HG02885 (cell line): ENCODE measurements around the gene TNN.
A peak's percentile ranks its signal among the peaks of the same experiment; 100 is the strongest.

Experiments used
- ATAC-seq: cut with Tn5 transposase; IDR thresholded peaks from one replicate; pipeline ENCODE4 v1.9.1; 2021; ENCODE audit warnings: mild to moderate bottlenecking; ENCODE audit not compliant: unreplicated experiment, poor library complexity

TNN gene

DNA sequence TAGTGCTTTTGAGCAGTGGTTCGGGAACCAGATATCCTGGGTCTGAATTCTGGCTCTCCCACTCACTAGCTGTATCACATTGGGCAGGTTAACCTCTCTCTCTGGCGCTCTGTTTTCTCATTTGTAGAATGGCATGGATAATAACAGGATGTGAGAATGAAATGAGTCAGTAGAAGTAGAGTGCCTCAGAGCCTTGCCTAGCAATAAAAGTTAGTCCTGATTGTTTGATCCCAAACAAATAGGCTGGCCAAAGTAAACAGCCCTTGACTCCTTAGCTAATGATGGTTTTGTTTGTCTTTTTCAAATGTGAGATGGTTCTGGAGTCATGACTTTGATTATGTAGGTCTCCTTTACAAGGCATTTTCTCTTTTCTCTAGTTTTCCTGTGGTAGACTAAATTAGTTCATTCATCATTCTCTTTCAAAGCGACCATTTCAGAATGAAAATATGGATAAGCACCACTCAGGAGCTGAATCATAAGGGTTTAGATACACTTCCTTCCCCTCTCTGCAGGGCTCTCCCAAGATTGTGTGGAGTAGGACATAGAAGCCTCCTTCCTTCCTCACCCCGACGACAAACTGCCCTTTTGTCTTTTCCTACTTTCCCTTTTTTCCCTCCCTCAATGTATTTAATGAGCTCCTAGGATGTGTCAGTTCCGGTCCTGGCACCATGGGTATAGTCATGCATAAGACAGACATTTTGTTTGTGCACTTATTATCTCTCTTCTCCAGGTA is 101.8 kb downstream of the TNN start:
- no peak for ATAC-seq

- no peak for ATAC-seq
Measured at GRCh38 chr1:175171036-175171913, 103.6 kb downstream of the TNN start.

- no peak for ATAC-seq
Measured at GRCh38 chr1:175172503-175172902, 104.9 kb downstream of the TNN start.

DNA sequence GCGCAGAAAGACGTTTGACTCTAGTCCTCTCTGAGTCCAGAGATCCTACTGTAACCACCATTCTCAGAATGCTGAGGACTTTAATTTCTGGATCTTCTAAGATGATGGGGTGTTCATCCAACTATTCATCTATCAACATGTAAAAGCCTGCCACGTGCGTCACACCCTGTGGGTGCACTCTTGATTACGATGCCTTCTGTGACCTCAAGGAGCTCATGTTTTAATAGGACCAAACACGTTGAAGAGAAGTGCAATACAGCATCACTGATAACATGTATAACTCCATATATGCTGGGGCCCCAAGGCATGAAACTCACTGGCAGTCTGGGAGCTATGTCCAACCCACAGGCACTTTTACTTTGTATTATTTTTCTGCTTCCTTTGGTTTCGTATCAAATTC is 105.9 kb downstream of the TNN start:
- ATAC-seq: no peak

GRCh38 chr1:175174309-175175102 is 106.9 kb downstream of the TNN start:
- peak; percentile 90 for ATAC-seq

DNA sequence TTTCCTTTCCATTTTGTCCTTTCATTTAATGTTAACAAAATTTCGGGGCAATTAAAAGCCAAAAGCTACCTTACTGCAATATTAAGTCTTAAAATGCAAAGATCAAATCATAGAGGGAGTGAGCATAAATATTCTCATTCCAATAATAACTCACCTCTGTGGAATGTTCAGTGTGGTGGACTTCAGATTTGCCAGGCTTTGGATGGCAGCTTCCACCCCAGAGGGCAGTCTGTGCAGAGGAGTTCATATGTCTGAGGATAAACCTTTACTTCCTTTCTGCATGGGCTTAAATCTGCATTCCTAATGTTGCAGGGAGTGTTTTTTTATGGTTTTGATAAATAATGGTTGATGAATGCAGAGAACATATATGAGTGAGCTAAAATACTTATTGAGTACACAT is 108.6 kb downstream of the TNN start:
- no peak for ATAC-seq

GRCh38 chr1:175178056-175178455 is 110.4 kb downstream of the TNN start:
- no peak for ATAC-seq

- no peak for ATAC-seq
Measured at GRCh38 chr1:175178456-175178855, 110.8 kb downstream of the TNN start.

DNA sequence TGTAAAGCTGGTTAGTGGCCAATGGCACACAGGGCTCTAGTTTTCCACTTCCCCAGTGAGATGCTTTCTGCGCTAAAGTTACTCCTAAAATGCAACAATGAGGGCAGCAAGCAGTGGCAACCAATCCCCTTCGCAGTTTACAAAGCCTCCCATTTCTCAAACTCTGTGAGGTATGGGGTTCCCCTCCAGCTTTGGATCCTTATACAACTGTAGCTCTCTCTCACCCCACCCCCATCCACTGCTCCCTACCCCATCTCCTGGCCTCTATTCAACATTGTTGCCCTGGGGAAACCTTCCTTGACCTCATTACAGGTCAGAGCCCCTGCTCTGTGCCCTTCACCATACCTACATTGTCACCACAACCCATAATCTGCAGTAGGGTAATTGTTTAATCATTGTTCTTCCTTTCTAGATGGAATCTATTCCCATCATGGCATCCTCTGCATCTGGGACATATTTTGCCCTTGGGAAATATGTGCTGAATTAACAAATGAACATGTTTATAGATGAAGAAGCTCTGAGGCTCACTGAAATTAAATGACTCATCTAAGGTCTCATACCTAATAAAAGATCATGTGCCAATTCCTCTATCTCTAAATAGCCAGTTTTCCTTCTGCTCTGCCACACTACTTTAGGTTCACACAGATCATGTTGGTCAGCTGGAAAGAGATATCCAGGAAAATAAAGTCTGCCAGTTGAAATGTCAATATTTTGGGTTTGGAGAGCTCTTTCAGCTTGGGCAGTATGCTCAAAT is 112.4 kb downstream of the TNN start:
- no peak for ATAC-seq

- ATAC-seq: no peak
Measured at GRCh38 chr1:175182201-175182746, 114.6 kb downstream of the TNN start.

- ATAC-seq: no peak
Measured at GRCh38 chr1:175183586-175183985, 116.0 kb downstream of the TNN start.

- ATAC-seq: no peak
Measured at GRCh38 chr1:175185903-175186302, 118.3 kb downstream of the TNN start.

GRCh38 chr1:175186433-175187160 is 119.0 kb downstream of the TNN start:
- no peak for ATAC-seq

DNA sequence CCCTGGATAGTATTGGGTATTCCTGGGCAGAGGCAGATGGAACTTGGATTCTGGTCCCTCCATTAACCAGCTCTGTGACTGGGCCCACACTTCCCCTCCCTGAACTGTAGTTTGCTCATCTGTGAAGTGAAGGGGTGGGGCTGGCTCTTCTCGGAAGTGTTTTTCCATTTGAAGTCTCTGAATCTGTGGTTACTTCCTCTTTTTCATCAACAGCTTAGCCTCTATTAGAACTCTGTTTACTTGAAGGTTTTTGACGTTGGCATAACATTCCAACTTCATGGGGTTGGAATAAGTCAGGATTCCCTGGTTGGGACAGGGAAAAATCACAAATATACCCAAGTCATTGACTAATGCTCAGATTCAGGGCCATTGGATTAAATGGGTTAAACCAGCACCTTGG is 121.3 kb downstream of the TNN start:
- ATAC-seq: peak; percentile 74

- ATAC-seq: no peak
Measured at GRCh38 chr1:175191659-175192058, 124.0 kb downstream of the TNN start.

GRCh38 chr1:175192111-175192629 is 124.5 kb downstream of the TNN start:
- ATAC-seq: no peak

DNA sequence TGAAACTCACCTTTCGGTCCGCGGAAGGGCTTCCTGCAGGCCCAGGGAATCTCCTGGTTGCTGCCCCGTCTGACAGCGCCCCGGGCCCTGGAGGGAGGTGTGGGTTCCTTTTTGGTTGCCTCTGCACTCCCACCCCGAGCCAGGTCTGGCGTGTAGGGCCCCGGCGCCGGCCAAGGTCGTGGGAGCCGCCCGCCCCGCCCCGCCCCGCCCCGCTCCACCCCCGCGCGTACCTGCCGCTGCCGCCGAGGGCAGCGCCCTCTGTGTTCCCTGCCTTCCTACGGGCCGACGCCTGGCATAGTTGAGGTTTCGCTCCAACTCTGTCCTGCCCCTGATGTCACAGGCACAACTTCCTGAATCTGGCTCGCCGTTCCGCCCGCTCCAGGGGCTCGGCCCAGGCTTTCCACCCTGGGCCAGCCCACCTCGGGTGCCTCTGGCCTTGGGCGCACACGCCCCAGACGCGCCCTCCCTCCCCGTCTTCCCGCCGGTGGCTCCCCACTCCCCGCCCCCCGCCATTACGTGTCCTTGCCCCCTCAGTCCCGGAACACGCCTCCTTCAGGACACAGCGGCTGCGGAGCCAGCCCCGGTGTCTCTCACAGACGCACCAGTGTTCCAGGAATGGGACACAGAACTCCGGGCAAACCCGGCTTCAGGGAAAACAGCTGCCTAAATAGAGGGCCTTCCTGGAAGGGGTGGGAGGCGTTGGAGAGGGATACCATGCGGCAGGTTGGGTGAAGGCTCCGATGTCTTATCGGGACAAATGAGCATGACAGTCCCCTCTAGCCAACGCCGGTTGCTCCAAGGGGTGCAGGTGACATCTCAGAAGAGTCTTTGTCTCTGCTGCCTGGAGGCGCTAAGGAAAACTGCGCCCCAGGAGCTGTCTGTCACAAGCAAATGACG is 125.2 kb downstream of the TNN start, which contains the start of gene KIAA0040:
KIAA0040 (minus strand) TSS at position 147 of the 897 bp plus-strand sequence. CDS start 31,763 bp downstream, outside the sequence.
- ATAC-seq: peak; percentile 54

DNA sequence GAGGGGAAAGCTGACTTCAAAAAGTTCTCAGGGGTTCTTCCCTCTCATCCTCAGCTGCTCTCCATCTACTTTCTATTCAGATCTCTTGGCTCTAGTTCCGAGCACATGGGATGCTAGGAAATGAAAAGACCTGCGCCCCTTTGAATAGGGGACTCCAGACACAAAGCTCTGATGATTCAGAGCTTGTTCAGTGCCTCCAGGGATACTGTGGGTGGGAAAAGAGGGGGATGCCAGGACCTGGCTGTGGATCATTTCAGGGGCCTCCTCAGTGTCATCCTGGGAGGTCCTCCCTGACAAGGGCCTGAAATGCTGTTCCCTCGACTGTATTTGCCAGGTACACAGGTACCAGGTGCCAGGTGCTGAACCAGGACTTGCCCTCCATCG is 125.9 kb downstream of the TNN start:
- no peak for ATAC-seq
